K562 (cell line): ENCODE results near the gene TXN. TPM values are rescaled to one million over a fixed set of nuclear protein-coding genes. Genes with fewer than 3 reads are reported as not detected.
A peak's percentile ranks its signal among the peaks of the same experiment; 100 is the strongest.

Experiments used
- ATF1 ChIP-seq, 2 experiments: fragments of 450-650 bp in 1 of 2; IDR thresholded peaks; 2 replicates each; pipeline ENCODE4 v1.6.1; 2016; ENCODE audit warnings: missing compliant biosample characterization in 1 of 2, missing genetic modification characterization in 1 of 2
- ATF7 ChIP-seq: fragments of 450-650 bp; IDR thresholded peaks from 2 replicates; pipeline ENCODE4 v1.7.1; 2014; ENCODE audit warnings: mild to moderate bottlenecking, moderate library complexity
- BRD4 ChIP-seq: fragments of 200-600 bp; sonication (generic); IDR thresholded peaks from 2 replicates; pipeline ENCODE4 v1.6.1; 2017; ENCODE audit warnings: inconsistent platforms
- E4F1 ChIP-seq: fragments of 250-450 bp; sonication (Bioruptor Pico); IDR thresholded peaks from 2 replicates; pipeline ENCODE4 v1.5.0; 2021; ENCODE audit warnings: mild to moderate bottlenecking, borderline replicate concordance
- ETS1 ChIP-seq: conservative IDR thresholded peaks from 2 replicates; pipeline ENCODE4 v1.6.1; 2011; ENCODE audit warnings: low read depth, mild to moderate bottlenecking, low read length; ENCODE audit not compliant: control insufficient read depth
- HOMEZ ChIP-seq: fragments of 250-450 bp; sonication (Bioruptor Pico); IDR thresholded peaks from 2 replicates; pipeline ENCODE4 v1.4.0; 2020; ENCODE audit warnings: mild to moderate bottlenecking, moderate library complexity
- HSF4 ChIP-seq: fragments of 250-450 bp; sonication (Bioruptor Pico); IDR thresholded peaks from 2 replicates; pipeline ENCODE4 v2.1.2; 2022; ENCODE audit warnings: mild to moderate bottlenecking, moderate library complexity, borderline replicate concordance
- KDM5B ChIP-seq: fragments of 200-600 bp; sonication (generic); IDR thresholded peaks from 2 replicates; pipeline ENCODE4 v1.6.1; 2012; ENCODE audit warnings: low read depth, mild to moderate bottlenecking, moderate library complexity, low read length, control low read depth, inconsistent platforms; ENCODE audit not compliant: insufficient replicate concordance
- NCOA1 ChIP-seq: fragments of 450-650 bp; IDR thresholded peaks from 2 replicates; pipeline ENCODE4 v1.6.1; 2016; ENCODE audit warnings: low read depth
- POLR2AphosphoS5 ChIP-seq: IDR thresholded peaks from 2 replicates; pipeline ENCODE4 v1.6.1; 2011; ENCODE audit warnings: mild to moderate bottlenecking, low read depth, low read length, moderate library complexity; ENCODE audit not compliant: control insufficient read depth, insufficient read depth
- SMAD4 ChIP-seq: fragments of 250-450 bp; sonication (Bioruptor Pico); conservative IDR thresholded peaks from 2 replicates; pipeline ENCODE4 v1.8.0; 2021; ENCODE audit warnings: inconsistent platforms, mild to moderate bottlenecking, moderate library complexity
- TCF15 ChIP-seq: fragments of 250-450 bp; sonication (Bioruptor Pico); IDR thresholded peaks from 2 replicates; pipeline ENCODE4 v1.8.0; 2022; ENCODE audit warnings: moderate library complexity, mild to moderate bottlenecking, inconsistent platforms
- THRB ChIP-seq: fragments of 450-650 bp; formaldehyde crosslinking; conservative IDR thresholded peaks from 2 replicates; pipeline ENCODE4 v1.4.0; 2022; ENCODE audit warnings: mild to moderate bottlenecking, missing genetic modification characterization
- XRCC3 ChIP-seq: fragments of 450-650 bp; IDR thresholded peaks from 2 replicates; pipeline ENCODE4 v1.6.1; 2017; ENCODE audit warnings: mild to moderate bottlenecking, moderate library complexity
- ZNF133 ChIP-seq: fragments of 250-450 bp; sonication (Bioruptor Pico); IDR thresholded peaks from 2 replicates; pipeline ENCODE4 v1.4.0; 2020; ENCODE audit warnings: mild to moderate bottlenecking
- ZNF217 ChIP-seq: sonication (generic); formaldehyde crosslinking; IDR thresholded peaks from 2 replicates; pipeline ENCODE4 v1.8.0; 2022; ENCODE audit warnings: mild to moderate bottlenecking, missing genetic modification reagents
- ZNF24 ChIP-seq: fragments of 450-650 bp; IDR thresholded peaks from 2 replicates; pipeline ENCODE4 v1.6.1; 2016
- ZNF551 ChIP-seq: fragments of 250-450 bp; sonication (Bioruptor Pico); IDR thresholded peaks from 2 replicates; pipeline ENCODE4 v1.5.0; 2021; ENCODE audit warnings: mild to moderate bottlenecking, moderate library complexity
- ZNF740 ChIP-seq, 3 experiments: fragments of 200-800 bp in 1 of 3; sonication (Bioruptor generic) in 1 of 3; sonication (generic) in 1 of 3; formaldehyde crosslinking in 1 of 3; IDR thresholded peaks; 2 replicates each; pipeline versions ENCODE4 v1.6.1 to v1.8.0; 2016 to 2022; ENCODE audit warnings: mild to moderate bottlenecking in 2 of 3, missing compliant biosample characterization in 2 of 3, missing genetic modification characterization in 2 of 3, missing genetic modification reagents in 1 of 3
- polyA plus RNA-seq, 8 experiments: library from polyadenylated mRNA; depleted of rRNA in 4 of 8; stranded (reverse) in 5 of 8; unstranded in 3 of 8; fragments of >200 nt; fragmentation: Nextera tagmentation in 2 of 8; fragmentation: Illumina TruSeq in 1 of 8; extraction: Ambion mirVana in 2 of 8; extraction: Trizol in 1 of 8; gene quantifications; 2 replicates each; pipeline versions ENCODE4 v1.2.1 to v1.2.3, GENCODE V29; 2011 to 2014; ENCODE audit warnings: inconsistent platforms in 1 of 8, missing spikeins in 1 of 8
- total RNA-seq, 7 experiments: library from RNA; depleted of rRNA in 6 of 7; stranded (reverse); fragments of >200 nt in 6 of 7; fragmentation: Illumina TruSeq in 2 of 7; extraction: Trizol in 2 of 7; gene quantifications; 2 replicates each; pipeline versions ENCODE4 v1.2.1 to v1.2.3, GENCODE V29; 2011 to 2021; ENCODE audit warnings: low replicate concordance in 1 of 7

TXN gene
- total and polyA plus RNA-seq, 9 of the 15 experiments (the other 6 are each of a cell fraction or from before 2014, with no cell fraction given), result 272 to 1,596 (median 514) TPM

GRCh38 chr9:110256380-110257096, at the start of gene TXN (continued):
- peak; percentile 79 for TF ChIP-seq NCOA1
- peak; percentile 95 for TF ChIP-seq ZNF740 (CRISPR knock-in tag; IDR thresholded peaks at IDR 0.05)
- TF ChIP-seq ZNF740 (tag; IDR thresholded peaks at IDR 0.05), result peak in 1 of 2 experiments; percentile 94; a peak in 2 of 4 replicates
- no peak for TF ChIP-seq HSF4 (CRISPR knock-in tag)
- TF ChIP-seq ATF7, result peak; percentile 79
- no peak for TF ChIP-seq E4F1 (CRISPR knock-in tag)
- no peak for TF ChIP-seq ATF1 (CRISPR knock-in tag; IDR thresholded peaks at IDR 0.05)
- TF ChIP-seq ATF1 (tag; IDR thresholded peaks at IDR 0.05), result peak; percentile 83
- no peak for TF ChIP-seq XRCC3
- TF ChIP-seq ZNF217 (CRISPR knock-in tag), result no peak
- TF ChIP-seq TCF15, result no peak
- no peak for TF ChIP-seq HOMEZ (CRISPR knock-in tag)
- no peak for TF ChIP-seq THRB (CRISPR knock-in tag)
- TF ChIP-seq ZNF24, result no peak
- peak; percentile 88 for TF ChIP-seq KDM5B
- TF ChIP-seq BRD4, result 0 out of 2 replicates have a peak, but pooled peaks have one; percentile 71
- peak; percentile 71 for TF ChIP-seq POLR2AphosphoS5
- TF ChIP-seq SMAD4 (CRISPR knock-in tag), result peak; percentile 45; the same call in 1 of the 2 replicates
- peak; percentile 74; the same call in 1 of the 2 replicates for TF ChIP-seq ETS1
- no peak for TF ChIP-seq ZNF551 (CRISPR knock-in tag)
- no peak for TF ChIP-seq ZNF133
